Measurements from ENCODE around the gene SAMD7. TPM values are rescaled to one million over a fixed set of nuclear protein-coding genes. Genes with fewer than 3 reads are reported as not detected.

The SAMD7 gene
- total and polyA plus RNA-seq, 2 of the 13 experiments (the other 11 are each of a cell fraction or from before 2014, with no cell fraction given): not detected

DNA sequence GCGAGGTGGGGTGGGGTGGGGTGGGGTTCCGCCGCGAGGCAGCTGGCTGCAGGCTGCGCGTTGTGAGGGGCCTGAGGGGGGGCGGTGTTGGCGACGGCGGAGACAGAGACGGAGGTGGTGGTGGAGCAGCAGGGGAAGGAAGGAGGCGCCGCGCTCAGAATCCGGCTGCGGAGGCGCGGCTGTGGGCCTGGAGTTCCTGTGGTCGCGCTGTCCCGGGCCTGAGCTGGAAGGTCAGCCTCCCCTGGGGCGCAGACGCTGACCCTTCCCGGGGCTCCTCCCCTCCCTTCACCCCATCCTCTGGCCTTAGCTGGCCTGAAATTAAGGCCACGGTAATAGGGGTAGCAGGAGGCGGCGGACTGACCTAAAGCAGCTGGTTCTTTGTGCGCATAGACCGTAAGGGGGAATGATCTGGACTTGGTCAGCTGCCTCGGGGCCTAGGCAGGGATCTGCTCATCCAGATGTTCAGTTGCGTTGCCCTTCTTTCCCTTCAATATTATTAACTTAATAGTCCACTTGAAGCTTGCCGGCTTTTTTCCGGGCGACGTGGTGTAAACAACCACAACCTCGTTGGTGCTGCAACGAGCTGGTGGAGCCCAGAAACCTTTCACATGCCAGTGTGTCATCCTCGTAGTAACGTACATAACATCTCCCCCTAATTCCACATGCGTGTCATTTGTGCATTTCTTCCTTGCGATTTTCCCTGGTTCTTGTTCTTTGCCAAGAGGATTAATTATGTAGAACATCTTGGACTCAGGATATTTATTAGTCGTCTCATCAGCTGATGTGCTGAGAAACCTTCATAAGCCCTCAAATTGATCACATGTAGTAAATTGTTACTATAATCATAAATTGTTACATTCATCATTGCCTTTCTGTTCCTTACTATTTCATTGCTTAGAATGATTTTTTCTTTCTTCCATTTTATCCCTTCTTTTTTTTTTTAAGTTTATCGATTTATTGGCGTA is 55.9 kb downstream of the SAMD7 start (continued):
- TF ChIP-seq HOXA7 (CRISPR knock-in tag; IDR thresholded peaks at IDR 0.05) (no peak), YEATS2 (CRISPR knock-in tag; IDR thresholded peaks at IDR 0.05; ENCODE audit: borderline replicate concordance) (no peak), POLR2A (IDR thresholded peaks at IDR 0.05; ENCODE audit: insufficient read depth in 1 of 2, low read depth in 2 of 2, low read length in 2 of 2) (peak in 1 of 2 experiments; percentile 16; a peak in 1 of 4 replicates), FOXC1 (CRISPR knock-in tag; IDR thresholded peaks at IDR 0.05; ENCODE audit: borderline replicate concordance) (no peak), NR2C2 (CRISPR knock-in tag; IDR thresholded peaks at IDR 0.05; ENCODE audit: borderline replicate concordance) (peak; percentile 3; the same call in 1 of the 2 replicates), TCF7 (IDR thresholded peaks at IDR 0.05; ENCODE audit: low read depth) (no peak)
- TF ChIP-seq, protein P1, sequence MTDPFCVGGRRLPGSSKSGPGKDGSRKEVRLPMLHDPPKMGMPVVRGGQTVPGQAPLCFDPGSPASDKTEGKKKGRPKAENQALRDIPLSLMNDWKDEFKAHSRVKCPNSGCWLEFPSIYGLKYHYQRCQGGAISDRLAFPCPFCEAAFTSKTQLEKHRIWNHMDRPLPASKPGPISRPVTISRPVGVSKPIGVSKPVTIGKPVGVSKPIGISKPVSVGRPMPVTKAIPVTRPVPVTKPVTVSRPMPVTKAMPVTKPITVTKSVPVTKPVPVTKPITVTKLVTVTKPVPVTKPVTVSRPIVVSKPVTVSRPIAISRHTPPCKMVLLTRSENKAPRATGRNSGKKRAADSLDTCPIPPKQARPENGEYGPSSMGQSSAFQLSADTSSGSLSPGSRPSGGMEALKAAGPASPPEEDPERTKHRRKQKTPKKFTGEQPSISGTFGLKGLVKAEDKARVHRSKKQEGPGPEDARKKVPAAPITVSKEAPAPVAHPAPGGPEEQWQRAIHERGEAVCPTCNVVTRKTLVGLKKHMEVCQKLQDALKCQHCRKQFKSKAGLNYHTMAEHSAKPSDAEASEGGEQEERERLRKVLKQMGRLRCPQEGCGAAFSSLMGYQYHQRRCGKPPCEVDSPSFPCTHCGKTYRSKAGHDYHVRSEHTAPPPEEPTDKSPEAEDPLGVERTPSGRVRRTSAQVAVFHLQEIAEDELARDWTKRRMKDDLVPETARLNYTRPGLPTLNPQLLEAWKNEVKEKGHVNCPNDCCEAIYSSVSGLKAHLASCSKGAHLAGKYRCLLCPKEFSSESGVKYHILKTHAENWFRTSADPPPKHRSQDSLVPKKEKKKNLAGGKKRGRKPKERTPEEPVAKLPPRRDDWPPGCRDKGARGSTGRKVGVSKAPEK (CRISPR knock-in tag; IDR thresholded peaks at IDR 0.05; ENCODE audit: borderline replicate concordance): no peak
- TF ChIP-seq, protein P2, sequence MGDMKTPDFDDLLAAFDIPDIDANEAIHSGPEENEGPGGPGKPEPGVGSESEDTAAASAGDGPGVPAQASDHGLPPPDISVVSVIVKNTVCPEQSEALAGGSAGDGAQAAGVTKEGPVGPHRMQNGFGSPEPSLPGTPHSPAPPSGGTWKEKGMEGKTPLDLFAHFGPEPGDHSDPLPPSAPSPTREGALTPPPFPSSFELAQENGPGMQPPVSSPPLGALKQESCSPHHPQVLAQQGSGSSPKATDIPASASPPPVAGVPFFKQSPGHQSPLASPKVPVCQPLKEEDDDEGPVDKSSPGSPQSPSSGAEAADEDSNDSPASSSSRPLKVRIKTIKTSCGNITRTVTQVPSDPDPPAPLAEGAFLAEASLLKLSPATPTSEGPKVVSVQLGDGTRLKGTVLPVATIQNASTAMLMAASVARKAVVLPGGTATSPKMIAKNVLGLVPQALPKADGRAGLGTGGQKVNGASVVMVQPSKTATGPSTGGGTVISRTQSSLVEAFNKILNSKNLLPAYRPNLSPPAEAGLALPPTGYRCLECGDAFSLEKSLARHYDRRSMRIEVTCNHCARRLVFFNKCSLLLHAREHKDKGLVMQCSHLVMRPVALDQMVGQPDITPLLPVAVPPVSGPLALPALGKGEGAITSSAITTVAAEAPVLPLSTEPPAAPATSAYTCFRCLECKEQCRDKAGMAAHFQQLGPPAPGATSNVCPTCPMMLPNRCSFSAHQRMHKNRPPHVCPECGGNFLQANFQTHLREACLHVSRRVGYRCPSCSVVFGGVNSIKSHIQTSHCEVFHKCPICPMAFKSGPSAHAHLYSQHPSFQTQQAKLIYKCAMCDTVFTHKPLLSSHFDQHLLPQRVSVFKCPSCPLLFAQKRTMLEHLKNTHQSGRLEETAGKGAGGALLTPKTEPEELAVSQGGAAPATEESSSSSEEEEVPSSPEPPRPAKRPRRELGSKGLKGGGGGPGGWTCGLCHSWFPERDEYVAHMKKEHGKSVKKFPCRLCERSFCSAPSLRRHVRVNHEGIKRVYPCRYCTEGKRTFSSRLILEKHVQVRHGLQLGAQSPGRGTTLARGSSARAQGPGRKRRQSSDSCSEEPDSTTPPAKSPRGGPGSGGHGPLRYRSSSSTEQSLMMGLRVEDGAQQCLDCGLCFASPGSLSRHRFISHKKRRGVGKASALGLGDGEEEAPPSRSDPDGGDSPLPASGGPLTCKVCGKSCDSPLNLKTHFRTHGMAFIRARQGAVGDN (CRISPR knock-in tag; IDR thresholded peaks at IDR 0.05): peak; percentile 73; the same call in 1 of the 2 replicates
- TF ChIP-seq, protein P3, sequence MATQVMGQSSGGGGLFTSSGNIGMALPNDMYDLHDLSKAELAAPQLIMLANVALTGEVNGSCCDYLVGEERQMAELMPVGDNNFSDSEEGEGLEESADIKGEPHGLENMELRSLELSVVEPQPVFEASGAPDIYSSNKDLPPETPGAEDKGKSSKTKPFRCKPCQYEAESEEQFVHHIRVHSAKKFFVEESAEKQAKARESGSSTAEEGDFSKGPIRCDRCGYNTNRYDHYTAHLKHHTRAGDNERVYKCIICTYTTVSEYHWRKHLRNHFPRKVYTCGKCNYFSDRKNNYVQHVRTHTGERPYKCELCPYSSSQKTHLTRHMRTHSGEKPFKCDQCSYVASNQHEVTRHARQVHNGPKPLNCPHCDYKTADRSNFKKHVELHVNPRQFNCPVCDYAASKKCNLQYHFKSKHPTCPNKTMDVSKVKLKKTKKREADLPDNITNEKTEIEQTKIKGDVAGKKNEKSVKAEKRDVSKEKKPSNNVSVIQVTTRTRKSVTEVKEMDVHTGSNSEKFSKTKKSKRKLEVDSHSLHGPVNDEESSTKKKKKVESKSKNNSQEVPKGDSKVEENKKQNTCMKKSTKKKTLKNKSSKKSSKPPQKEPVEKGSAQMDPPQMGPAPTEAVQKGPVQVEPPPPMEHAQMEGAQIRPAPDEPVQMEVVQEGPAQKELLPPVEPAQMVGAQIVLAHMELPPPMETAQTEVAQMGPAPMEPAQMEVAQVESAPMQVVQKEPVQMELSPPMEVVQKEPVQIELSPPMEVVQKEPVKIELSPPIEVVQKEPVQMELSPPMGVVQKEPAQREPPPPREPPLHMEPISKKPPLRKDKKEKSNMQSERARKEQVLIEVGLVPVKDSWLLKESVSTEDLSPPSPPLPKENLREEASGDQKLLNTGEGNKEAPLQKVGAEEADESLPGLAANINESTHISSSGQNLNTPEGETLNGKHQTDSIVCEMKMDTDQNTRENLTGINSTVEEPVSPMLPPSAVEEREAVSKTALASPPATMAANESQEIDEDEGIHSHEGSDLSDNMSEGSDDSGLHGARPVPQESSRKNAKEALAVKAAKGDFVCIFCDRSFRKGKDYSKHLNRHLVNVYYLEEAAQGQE (IDR thresholded peaks at IDR 0.05; ENCODE audit: borderline replicate concordance in 1 of 2, low read depth in 1 of 2, low read length in 2 of 2): no peak
- TF ChIP-seq, protein P4, sequence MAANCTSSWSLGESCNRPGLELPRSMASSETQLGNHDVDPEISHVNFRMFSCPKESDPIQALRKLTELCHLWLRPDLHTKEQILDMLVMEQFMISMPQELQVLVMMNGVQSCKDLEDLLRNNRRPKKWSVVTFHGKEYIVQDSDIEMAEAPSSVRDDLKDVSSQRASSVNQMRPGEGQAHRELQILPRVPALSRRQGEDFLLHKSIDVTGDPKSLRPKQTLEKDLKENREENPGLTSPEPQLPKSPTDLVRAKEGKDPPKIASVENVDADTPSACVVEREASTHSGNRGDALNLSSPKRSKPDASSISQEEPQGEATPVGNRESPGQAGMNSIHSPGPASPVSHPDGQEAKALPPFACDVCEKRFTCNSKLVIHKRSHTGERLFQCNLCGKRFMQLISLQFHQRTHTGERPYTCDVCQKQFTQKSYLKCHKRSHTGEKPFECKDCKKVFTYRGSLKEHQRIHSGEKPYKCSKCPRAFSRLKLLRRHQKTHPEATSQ (CRISPR knock-in tag; IDR thresholded peaks at IDR 0.05; ENCODE audit: borderline replicate concordance): no peak; the same call in 1 of the 2 replicates
- TF ChIP-seq, protein P5, sequence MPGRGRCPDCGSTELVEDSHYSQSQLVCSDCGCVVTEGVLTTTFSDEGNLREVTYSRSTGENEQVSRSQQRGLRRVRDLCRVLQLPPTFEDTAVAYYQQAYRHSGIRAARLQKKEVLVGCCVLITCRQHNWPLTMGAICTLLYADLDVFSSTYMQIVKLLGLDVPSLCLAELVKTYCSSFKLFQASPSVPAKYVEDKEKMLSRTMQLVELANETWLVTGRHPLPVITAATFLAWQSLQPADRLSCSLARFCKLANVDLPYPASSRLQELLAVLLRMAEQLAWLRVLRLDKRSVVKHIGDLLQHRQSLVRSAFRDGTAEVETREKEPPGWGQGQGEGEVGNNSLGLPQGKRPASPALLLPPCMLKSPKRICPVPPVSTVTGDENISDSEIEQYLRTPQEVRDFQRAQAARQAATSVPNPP (CRISPR knock-in tag; IDR thresholded peaks at IDR 0.05): no peak
- TF ChIP-seq, protein P6, sequence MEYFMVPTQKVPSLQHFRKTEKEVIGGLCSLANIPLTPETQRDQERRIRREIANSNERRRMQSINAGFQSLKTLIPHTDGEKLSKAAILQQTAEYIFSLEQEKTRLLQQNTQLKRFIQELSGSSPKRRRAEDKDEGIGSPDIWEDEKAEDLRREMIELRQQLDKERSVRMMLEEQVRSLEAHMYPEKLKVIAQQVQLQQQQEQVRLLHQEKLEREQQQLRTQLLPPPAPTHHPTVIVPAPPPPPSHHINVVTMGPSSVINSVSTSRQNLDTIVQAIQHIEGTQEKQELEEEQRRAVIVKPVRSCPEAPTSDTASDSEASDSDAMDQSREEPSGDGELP (IDR thresholded peaks at IDR 0.05; ENCODE audit: borderline replicate concordance, low read depth): no peak
